IPS DF 19.7 (cell line): ENCODE measurements around the gene SLC8B1.

Experiments used
- DNase-seq: peaks from one replicate; pipeline ENCODE4 v3.0.0-alpha.2; 2013; ENCODE audit warnings: low read depth, low spot score

SLC8B1 gene

DNA sequence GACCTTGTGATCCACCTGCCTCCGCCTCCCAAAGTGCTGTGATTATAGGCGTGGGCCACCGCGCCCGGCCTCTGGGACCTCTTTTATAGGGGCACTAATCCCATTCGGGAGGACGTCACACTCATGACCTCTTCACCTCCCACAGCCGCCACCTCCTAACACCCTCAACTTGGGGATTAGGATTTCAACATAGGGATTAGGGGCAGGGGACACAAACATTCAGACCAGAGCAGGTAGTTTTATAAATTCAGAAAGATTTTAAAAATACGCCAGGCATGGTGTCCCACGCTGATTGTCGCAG is 64.2 kb downstream of the SLC8B1 start:
- no peak for DNase-seq

GRCh38 chr12:113269257-113269943 is 65.5 kb downstream of the SLC8B1 start:
- DNase-seq = no peak

- DNase-seq = no peak
Measured at GRCh38 chr12:113268621-113269020, 66.3 kb downstream of the SLC8B1 start.

DNA sequence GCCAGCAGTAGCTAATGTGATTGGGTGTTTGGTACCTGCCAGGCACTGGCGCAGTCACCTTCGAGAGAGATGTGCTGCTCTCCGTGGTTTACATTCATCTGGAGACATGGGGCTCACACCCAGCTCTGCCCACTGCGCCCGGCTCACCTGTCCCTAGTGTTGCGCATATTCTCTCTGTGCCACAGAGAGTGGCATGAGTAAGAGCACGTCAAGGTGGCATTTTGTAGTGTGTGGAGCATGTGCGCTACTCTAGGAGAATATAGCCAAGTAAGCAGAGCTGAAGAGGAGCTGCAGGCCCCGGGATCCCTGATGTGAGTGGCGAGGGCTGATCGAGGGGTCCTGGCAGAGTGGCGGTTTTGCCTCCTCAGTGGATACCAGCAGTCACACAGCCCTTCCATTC is 66.8 kb downstream of the SLC8B1 start:
- DNase-seq = no peak

GRCh38 chr12:113267621-113268020 is 67.3 kb downstream of the SLC8B1 start:
- no peak for DNase-seq

- no peak for DNase-seq
Measured at GRCh38 chr12:113266106-113266895, 68.6 kb downstream of the SLC8B1 start.

GRCh38 chr12:113263431-113263963 is 71.4 kb downstream of the SLC8B1 start:
- no peak for DNase-seq

- no peak for DNase-seq
Measured at GRCh38 chr12:113262710-113263109, 72.2 kb downstream of the SLC8B1 start.

DNA sequence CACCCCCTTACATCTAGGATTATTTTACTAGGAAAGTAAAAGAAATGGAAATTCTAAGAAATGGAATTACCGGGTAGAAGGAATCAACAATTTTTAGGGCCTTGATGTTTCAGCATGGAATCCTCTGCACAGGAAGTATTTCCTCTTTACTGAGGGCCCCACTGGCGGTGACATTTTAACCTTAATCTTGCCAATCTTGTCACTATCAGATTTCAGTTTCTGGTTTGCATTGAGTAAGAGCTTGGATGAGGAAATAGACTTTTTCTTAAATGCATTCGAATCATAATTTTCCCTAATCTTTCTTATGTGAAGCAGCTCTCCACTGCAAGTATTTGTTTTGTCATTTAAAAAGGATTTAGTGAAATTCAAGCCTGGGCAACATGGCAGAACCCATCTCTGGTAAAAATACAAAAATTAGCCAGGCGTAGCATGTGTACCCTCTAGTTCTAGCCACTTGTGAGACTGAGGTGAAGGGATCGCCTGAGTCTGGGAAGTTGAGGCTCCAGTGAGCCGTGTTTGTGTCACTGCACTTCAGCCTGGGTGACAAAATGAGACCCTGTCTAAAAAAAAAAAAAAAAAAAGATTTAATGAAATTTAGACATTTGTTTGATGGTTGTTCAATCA is 73.0 kb downstream of the SLC8B1 start:
- no peak for DNase-seq

DNA sequence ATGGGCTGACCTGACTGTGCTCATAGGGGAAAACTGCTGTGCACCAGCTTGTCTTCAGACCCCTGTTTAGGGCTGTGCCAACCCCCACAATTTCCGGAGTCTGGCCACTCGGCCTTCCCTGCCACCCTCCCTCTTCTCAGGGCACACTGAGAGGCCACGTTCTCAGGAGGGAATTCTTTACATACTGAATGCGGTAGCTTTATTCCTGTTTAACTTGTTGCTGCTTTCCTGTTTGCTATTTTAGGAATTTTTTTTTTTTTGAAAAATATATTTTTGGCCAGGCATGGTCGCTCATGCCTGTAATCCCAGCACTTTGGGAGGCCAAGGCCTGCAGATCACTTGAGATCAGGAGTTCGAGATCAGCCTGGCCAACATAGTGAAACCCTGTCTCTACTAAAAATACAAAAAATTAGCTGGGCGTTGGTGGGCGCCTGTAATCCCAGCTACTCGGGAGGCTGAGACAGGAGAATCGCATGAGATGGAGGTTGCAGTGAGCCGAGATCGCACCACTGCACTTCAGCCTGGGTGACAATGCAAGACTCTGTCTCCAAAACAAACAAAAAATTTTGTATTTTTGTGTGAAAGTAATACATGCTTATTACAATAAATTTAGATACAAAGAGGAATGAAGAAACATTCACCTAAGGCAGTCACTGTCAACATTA is 74.1 kb downstream of the SLC8B1 start:
- no peak for DNase-seq

GRCh38 chr12:113260127-113260526 is 74.8 kb downstream of the SLC8B1 start:
- DNase-seq = no peak

DNA sequence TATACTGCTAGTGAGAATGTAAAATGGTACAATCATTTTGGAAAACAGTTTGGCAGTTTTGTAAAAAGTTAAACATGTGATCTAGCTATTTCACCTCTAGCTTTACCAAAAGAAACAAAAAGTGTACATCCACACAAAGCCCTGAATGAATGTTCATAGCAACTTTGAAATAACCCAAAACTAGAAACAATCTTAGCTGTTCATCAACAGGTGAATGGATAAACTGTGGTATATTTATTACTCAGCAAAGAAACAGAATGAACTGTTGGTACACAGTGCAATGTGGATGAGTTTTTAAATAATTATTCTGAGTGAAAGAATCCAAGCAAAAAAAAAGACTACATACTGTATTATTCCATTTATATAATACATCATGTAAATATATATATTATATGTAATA is 77.3 kb downstream of the SLC8B1 start:
- DNase-seq = no peak

DNA sequence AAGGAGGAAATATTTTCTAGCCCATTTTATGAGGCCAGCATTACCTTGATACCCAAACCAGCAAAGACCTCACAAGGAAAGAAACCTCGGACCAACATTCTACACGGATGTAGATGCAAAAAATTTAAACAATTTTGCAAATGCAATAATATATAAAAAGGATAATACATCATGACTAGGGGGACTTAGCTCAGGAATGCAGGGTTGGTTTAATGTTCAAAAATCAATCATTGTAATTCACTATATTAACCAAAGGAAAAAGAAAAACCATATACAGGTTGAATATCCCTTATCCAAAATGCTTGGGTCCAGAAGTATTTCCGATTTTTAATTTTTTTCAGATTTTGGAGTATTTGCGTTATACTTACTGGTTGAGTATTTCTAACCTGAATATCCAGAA is 80.6 kb downstream of the SLC8B1 start:
- DNase-seq = no peak

DNA sequence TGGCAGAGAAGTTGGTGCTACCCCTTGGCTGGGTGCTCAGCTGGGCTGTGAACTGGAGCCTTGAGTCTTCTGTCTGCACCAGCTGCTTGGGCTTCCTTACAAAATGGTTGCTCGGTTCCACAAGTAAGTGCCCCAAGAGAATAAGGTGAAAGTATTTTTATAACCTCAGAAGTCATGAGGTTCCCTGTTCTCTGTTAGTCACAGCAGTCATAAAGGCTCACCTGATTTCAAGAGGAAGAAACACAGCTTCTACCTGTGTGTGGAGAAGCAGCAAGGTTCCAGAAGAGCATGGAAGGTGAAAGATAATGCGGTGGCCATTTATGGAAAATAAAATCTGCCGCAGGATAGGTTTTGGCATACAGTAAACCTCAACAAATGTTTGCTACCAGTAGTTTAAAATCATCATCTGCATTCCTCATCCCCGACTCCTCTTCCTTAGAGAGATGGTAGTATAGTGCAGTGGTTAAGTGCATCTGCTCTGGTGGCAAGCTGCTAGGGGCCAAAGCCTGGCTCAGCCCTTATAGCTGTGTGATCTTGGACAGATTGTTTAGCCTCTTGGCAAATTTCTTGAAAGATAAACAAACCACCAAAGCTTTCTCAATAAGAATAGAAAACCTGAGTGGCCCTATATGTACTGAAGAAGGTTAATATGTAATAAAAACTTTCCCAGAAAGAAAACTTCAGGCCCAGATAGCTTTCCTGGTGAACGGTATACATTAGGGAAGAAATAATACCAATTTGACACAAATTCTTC is 81.2 kb downstream of the SLC8B1 start:
- DNase-seq = no peak

- DNase-seq = no peak
Measured at GRCh38 chr12:113252494-113252893, 82.4 kb downstream of the SLC8B1 start.

- no peak for DNase-seq
Measured at GRCh38 chr12:113251404-113252070, 83.4 kb downstream of the SLC8B1 start.

GRCh38 chr12:113250045-113250444 is 84.9 kb downstream of the SLC8B1 start:
- no peak for DNase-seq

- no peak for DNase-seq
Measured at GRCh38 chr12:113249546-113249945, 85.4 kb downstream of the SLC8B1 start.

DNA sequence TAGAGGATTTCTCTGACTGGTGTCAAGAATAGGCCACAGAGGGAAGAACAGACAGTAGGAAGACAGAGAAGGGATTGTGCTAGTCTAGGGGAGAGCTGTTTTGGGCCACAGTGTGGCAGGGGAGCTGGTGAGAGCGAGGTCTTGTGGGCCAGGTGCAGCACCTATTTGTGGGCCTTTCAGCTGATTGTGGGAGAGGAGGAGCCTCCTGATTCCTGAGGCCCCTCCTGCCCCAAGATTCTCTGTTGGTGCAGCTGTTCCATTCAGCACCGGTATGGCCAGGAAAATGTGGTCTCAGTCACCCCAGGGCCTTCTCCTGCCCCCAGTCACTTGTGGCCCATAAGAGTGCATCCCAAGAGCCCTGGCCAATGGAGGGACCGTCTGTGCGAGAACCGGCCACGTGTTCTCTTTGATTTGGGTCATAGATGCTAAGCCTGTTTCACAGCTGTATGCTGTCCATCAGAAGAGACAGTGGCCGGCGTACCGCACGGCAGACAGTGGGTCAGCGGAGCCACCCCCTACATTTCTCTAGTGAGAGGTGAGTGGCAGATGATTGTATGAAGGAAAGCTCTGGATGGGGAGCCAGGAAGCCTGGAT is 86.0 kb downstream of the SLC8B1 start:
- DNase-seq = no peak
